ENCODE data around the gene NAPG. TPM values are rescaled to one million over a fixed set of nuclear protein-coding genes. Genes with fewer than 3 reads are reported as not detected.
A peak's percentile ranks its signal among the peaks of the same experiment; 100 is the strongest.
"Not testable (repeated sequence)": the region's sequence is repeated elsewhere in the genome, so short reads cannot be mapped to it uniquely, and the experiment has no call there.

Gene NAPG
- total RNA-seq, 4 donors from 2014 or later = 25.7 to 37.7 (median 32.7) TPM

GRCh38 chr18:10495936-10496335 lies 29.9 kb upstream of the NAPG start:
- DNase-seq (ENCODE audit: low spot score) = no peak
- ATAC-seq (ENCODE audit: low FRiP score) = no peak
- TF ChIP-seq CTCF (IDR thresholded peaks at IDR 0.05) = no peak

- DNase-seq (ENCODE audit: low spot score) = no peak
- ATAC-seq (ENCODE audit: low FRiP score) = peak; percentile 92
- TF ChIP-seq CTCF (IDR thresholded peaks at IDR 0.05) = no peak
These were observed 28.5 kb upstream of the NAPG start for GRCh38 chr18:10497206-10497749.

- ATAC-seq (ENCODE audit: low FRiP score) = no peak
- no peak for TF ChIP-seq CTCF (IDR thresholded peaks at IDR 0.05)
- DNase-seq (ENCODE audit: low spot score) = no peak
These were observed 26.6 kb upstream of the NAPG start for GRCh38 chr18:10499230-10499629.

- TF ChIP-seq CTCF (IDR thresholded peaks at IDR 0.05) = no peak
- no peak for DNase-seq (ENCODE audit: low spot score)
- ATAC-seq (ENCODE audit: low FRiP score) = no peak
These were observed 25.8 kb upstream of the NAPG start for GRCh38 chr18:10500038-10500437.

GRCh38 chr18:10504723-10505122 lies 21.1 kb upstream of the NAPG start:
- DNase-seq (ENCODE audit: low spot score) = no peak
- ATAC-seq (ENCODE audit: low FRiP score) = no peak
- no peak for TF ChIP-seq CTCF (IDR thresholded peaks at IDR 0.05)

GRCh38 chr18:10505892-10506291 lies 19.9 kb upstream of the NAPG start:
- ATAC-seq (ENCODE audit: low FRiP score) = not testable (repeated sequence)

GRCh38 chr18:10508591-10508990 lies 17.2 kb upstream of the NAPG start:
- no peak for ATAC-seq (ENCODE audit: low FRiP score)
- no peak for TF ChIP-seq CTCF (IDR thresholded peaks at IDR 0.05)
- DNase-seq (ENCODE audit: low spot score) = no peak

More at GRCh38 chr18:10505892-10506291, 19.9 kb upstream of the NAPG start:
- not testable (repeated sequence) for DNase-seq (ENCODE audit: low spot score)

- TF ChIP-seq CTCF (IDR thresholded peaks at IDR 0.05) = no peak
- DNase-seq (ENCODE audit: low spot score) (no peak), ATAC-seq (ENCODE audit: low FRiP score) (no peak)
These were observed 14.6 kb upstream of the NAPG start for GRCh38 chr18:10511236-10511635.
